Activated CD4-positive, alpha-beta T cell treated with anti-CD3 and anti-CD28 coated beads, Interleukin-2, Interleukin-4, amounts not matched to agents 100 ng/mL and 50 ng/mL, durations not matched to agents 16 hours and 8 hours (primary cell): Measurements from ENCODE around the gene DOCK4.

ENCODE experiments used
- DNase-seq: peaks from one replicate; pipeline ENCODE4 v3.0.0-alpha.2; 2020; ENCODE audit warnings: low spot score

The DOCK4 gene

GRCh38 chr7:111760043-111760442 lies 446.2 kb downstream of the DOCK4 start:
- no peak for DNase-seq

DNA sequence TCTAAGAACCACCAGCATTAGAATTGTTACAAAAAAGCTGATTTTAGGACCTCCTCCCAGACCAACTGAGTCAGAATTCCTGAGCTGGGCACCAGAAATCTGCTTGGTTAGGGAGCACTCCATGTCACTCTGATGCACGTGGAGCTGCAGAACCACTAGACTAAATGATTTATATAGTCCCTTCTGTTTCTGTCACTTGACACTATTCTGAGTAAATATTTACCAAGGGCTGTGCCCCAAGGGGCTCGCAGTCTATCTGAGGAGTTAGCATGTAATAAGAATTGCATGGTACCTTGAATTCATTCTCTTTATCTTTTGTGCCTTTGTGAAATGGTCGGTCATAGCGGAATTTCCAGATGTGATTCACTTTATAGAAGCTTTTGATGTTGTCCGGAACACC lies 447.9 kb downstream of the DOCK4 start:
- no peak for DNase-seq

DNA sequence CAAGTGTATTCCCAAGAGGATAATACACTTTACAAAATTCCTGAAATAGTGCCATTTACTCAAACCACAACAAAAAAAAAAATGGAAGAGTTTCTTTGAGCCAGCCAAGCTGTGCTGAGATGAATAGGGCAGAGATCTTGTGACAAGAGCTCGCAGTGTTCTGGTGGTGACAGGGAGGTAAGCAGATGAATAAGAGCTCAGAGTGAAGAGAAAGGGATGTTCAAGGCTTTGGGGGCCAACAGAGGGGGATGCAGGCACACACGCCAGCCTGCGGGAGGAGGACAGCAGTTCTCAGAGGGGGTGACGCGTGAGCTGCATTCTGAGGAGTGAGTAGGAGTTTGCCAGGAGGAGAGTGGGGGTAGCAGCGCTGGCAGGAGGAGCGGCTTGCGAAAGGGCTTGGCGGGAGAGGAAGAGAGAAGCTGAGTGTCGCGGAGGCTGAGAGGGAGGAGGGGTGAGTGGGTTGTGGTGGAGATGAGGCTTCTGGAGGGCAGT lies 449.5 kb downstream of the DOCK4 start:
- no peak for DNase-seq

GRCh38 chr7:111755383-111755782 lies 450.8 kb downstream of the DOCK4 start:
- no peak for DNase-seq

- no peak for DNase-seq
Measured at GRCh38 chr7:111753968-111754367, 452.2 kb downstream of the DOCK4 start.

- peak; percentile 59 for DNase-seq
Measured at GRCh38 chr7:111752022-111752582, 454.1 kb downstream of the DOCK4 start.

DNA sequence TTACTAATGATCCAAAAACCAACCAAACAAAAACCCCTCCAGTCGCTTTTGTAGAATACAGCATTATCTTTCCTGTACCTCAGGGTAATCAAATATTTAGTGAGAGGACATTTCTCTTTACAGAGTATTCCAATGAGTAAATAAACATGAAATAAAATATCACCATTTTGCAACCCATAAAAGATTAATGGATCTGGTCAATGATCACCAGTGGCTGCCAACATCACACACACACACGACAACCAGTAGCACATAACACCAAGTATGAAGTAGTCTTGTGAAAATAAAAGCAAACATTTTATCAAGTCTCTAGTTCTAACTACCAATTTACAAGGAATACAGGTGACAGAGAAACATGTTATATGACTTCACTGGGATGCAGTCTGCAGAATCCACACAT lies 455.3 kb downstream of the DOCK4 start:
- no peak for DNase-seq

- no peak for DNase-seq
Measured at GRCh38 chr7:111750228-111750627, 456.0 kb downstream of the DOCK4 start.

DNA sequence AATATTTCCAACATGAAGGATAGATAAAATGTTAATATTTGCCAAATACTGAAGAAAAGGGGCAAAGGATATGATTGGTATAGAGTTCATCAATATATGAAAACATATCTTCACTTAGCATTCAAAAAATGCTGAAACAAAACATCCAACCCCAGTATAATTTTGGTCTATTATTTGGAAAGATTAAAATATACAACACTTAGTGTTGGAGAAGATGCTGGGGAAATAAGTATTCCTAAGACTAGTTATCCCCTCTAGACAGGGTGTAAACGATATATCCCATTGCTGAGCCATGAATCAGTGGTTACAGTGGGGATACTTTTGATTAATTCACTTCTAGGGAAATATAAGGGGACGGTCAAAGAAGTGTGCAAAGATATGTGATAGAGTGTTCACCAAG lies 456.6 kb downstream of the DOCK4 start:
- no peak for DNase-seq

GRCh38 chr7:111747718-111748117 lies 458.5 kb downstream of the DOCK4 start:
- DNase-seq = no peak

DNA sequence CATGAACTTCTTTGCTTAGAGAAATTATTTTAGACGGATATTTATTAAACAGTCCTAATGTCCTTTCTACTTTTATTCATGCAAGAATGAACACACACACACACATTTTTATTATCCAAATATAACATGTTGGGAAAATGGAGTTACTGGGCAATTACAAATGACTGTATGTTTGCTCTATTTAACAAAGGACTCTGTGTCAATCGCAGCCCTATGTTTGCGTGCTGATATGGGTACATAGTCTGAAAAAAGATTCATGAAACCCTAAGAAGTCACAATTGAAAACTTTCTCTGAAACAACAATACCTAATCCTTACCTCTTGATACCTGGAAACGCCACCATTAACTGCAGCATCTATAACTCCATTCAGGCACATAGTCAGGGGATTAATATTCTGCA lies 459.2 kb downstream of the DOCK4 start:
- DNase-seq = no peak

- no peak for DNase-seq
Measured at GRCh38 chr7:111744501-111745155, 461.6 kb downstream of the DOCK4 start.

GRCh38 chr7:111743244-111743847 lies 462.9 kb downstream of the DOCK4 start:
- DNase-seq = no peak

GRCh38 chr7:111741811-111742240 lies 464.4 kb downstream of the DOCK4 start:
- DNase-seq = peak; percentile 38

DNA sequence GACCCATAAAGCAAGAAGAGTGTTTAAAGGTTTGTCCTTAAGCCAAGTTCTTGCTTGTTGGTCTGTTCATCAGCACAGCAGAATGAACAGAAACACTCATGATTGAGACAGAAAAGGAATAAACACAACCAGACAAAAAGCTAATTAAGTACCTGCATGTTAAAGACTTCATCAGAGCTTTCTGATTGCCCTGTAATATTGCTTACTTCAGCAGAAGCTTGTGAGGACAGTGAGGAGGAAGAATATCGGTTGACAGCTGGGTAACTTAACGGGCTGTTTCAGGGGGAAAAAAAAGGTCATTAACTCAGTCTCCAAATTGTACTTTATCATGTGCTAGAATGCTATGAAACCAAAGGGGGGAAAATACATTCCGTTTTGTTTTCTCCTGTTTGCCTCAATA lies 465.3 kb downstream of the DOCK4 start:
- DNase-seq = no peak

DNA sequence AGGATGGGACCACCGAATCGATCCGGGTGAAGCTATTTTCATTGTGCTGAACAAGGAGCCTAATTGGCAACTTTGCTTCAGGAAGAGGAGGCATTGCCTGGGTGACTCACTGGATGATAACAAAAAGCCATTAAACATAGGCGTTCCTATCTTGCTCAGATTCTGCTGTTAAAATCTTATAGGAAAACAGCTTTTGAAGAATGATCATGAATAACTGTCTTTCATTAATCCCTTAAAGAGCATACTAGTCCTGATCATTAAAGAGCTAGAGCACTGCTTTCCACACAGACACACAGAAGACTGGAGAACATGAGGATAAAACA lies 469.7 kb downstream of the DOCK4 start:
- DNase-seq = no peak

- peak; percentile 71 for DNase-seq
Measured at GRCh38 chr7:111735661-111736551, 470.3 kb downstream of the DOCK4 start.

DNA sequence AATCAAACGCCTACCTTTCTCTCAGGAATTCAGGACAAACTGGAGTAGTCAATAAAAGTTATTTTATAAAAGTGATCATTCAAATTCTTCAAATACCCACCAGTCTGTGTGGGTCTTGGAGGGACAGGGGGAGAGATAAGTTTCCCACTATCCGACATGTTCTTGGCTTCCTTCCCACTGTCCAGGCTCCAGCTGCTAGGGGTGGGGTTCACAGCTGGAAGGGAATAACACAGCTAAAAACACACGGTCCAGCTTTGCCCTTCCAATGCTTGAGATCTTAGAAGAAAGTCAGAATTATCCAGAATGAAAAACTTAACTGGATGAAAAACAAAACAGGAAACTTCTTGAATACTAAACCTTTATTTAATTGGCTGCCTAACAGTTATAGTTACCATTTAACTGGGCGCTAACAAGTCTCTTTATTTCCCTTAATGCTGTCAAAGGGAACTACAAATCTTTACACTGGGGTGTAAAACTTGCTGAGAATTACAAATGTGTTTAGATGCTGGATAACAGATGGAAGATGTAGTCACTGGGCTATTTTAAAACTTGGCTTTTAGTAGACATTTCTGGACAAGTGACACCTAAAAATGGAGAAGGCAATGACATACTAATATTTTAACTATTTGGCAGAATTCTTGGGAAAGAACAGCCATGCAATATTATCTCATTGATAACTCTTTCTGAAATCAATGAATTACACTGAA lies 471.1 kb downstream of the DOCK4 start:
- no peak for DNase-seq

- no peak for DNase-seq
Measured at GRCh38 chr7:111732923-111733322, 473.3 kb downstream of the DOCK4 start.

DNA sequence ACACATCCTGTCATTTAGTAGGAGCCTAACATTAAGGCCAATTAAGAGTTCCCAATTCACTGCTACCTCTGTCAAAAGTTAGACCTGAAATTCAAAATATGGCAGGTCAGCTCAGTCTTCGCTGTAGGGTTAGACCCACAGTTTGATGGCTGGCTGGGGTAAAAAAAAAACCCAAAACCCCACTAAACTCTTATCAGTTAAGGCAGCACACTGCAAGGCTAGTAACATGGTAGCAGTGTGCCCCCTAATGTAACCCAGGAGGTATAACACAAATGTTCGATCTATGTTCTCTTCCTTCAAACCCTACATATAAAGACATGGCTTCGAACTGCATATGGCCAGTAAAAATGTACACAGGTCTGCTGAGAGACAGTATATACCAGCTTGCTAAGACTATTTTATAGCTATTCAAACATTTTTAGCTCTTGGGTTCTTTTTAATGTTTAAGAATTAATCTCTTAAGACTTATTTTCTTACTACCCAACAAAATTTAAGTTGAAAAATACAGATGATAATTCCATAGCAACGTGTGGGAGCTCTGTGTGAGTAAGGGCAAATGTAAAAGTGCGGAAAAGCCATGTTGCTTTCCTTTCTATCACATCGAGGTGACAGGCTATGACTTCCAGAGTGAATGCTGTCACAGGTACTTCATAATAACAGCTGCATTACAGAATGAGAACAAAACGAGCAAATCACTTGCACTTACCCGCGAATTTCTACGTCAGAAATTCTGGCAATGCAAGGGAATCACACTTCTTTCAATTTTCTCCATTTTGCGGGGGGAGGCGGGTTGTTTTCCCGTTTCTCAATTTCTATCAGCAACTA lies 475.5 kb downstream of the DOCK4 start:
- peak; percentile 26 for DNase-seq

DNA sequence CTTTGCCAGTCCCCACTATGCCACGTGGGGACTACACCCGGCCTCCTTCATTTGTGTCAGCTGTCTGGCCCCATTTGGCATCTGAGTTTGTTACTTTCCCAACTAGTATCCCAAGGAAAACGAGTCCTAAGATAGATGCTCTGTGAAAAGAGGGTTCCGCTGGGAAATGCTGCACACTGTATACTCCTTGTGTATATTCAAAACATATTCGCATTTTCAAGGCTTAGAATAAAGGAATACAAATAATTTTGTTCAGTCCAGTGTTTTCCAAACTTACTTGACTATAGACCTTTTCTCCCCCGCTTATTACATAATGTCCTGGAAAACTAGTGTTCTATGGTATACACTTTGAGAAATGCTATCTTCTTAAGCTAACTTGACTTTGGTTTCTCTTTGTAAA lies 476.1 kb downstream of the DOCK4 start:
- no peak for DNase-seq
